DMS79 (cell line): ENCODE measurements around the gene LPAR1.
"Not testable (repeated sequence)": the region's sequence is repeated elsewhere in the genome, so short reads cannot be mapped to it uniquely, and the experiment has no call there.

Experiments
- DNase-seq: peaks from one replicate; lab custom pipeline; 2025; lab: John Stamatoyannopoulos, UW

LPAR1 gene, protein sequence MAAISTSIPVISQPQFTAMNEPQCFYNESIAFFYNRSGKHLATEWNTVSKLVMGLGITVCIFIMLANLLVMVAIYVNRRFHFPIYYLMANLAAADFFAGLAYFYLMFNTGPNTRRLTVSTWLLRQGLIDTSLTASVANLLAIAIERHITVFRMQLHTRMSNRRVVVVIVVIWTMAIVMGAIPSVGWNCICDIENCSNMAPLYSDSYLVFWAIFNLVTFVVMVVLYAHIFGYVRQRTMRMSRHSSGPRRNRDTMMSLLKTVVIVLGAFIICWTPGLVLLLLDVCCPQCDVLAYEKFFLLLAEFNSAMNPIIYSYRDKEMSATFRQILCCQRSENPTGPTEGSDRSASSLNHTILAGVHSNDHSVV

DNA sequence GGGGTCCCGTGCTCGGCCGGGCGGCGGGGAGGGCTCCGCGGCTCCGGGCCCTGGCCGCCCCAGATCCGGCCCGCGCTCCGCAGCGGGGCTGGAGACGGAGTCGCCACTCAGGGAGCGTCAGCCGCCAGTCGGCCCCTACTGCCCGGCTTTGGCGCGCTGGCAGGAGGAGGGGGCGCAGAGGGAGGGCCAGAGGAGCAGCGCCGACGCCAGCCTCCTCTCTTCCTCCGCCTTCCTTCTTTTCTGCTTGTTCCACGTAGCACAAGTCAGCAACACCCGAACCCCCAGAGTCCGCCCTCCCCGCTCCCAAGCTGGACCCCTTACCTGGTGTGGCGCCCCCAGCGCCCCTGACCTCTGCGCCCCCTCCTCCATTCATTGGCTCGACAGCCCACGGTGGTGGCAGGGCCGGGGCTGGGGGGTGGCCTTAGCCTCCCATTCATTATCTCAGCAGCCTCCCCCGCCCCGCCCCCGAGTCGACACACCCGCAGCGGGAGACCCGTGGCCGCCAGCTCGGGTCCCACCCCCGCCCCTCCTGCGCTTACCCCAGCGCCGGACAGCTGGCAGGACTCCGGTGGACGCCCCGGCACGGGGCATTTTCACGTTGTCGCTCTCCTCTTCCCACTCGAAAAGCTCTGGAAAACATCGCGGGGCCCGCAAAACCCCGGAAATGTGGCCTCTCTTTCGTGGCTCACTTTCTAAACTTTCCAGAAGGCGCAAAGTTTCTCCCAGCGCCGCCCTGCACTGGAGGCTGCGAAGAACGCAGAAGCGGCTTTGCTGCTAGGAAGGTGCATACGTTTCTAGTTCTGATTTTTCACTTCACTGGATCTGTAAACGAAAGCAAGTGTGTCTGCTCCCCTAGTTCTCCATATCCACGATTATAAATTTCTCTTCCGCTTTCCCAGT is at the start of gene LPAR1:
TSS of gene LPAR1 (minus strand) at position 140 of the 900 bp plus-strand sequence. CDS start 66,353 bp downstream, outside the sequence.
- DNase-seq: no peak

DNA sequence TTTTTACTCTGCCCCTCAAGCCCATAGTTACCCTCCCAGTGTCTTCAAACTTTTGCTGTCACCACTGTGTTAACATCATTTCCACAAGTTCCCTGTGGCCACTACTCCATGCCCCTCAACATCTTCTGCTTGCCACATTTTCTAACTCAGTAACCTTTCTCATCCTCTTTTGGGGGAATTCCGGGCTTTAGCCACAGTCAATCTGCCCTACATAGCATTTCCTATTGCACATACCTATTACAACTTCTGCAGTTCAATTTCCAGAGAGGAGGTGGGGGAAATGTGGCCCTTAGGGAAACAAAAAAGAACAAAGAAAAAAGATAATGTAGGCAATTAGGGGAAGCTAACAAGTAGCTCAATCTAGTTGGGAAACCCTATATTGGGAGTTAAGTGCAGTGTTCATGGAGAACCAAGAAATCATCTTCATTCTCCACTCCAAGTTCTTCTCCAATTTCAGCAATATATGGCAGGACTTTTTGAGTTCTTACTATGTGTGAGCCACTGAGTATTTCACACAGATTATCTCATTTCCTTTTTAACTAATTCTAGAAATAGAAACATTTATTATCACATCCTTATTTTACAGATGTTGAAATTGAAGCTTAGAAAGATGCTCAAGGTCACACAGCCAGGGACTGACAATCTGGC is 40.2 kb upstream of the LPAR1 start:
- no peak for DNase-seq

DNA sequence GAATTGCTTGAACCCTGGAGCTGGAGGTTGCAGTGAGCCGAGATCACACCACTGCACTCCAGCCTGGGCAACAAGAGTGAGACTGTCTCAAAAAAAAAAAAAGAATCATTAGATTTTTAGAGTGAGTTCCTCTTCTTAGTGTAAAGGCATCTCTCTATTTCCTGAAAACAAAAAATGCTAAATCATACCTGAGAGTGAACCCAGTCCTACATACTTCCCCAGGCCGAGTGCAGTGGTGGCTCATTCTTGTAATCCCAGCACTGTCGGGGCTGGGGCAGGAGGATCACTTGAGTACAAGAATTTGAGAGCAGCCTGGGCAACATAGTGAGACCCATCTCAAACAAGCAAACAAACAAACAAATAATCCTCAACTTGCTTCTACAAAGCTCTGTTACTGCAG is 38.2 kb upstream of the LPAR1 start:
- no peak for DNase-seq

DNA sequence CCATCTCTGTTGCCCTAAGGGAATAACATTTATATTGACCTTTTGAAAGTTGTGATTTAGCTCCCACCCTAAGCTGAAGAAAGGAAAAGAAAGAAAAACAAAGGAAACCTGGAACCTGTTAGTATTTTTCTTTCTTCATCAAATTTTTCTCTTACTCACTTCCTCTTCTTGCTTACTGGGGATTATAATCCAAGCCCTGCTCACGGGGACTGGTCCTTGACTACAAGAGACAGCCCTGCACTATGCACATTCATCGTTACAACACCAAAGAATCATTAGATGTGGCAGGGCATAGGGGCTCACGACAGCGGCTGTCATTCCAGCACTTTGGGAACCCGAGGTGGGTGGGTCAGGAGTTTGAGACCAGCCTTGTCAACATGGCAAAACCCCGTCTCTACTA is 37.8 kb upstream of the LPAR1 start:
- no peak for DNase-seq

DNA sequence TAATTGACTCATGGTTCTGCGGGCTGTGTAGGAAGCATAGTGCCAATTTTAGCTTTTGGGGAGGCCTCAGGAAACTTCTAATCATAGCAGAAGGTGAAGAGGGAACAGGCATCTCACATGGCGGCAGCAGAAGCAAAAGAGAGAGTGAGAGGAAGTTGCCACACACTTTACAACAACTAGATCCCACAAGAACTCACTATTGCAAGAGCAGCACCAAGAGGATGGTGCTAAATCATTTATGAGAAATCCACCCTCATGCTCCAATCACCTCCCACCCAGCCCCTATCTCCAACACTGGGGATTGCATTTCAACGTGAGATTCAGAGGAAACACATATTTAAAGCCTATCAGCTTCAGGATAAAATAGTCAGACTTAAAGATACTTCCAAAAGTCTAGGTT is 36.1 kb upstream of the LPAR1 start:
- no peak for DNase-seq

DNA sequence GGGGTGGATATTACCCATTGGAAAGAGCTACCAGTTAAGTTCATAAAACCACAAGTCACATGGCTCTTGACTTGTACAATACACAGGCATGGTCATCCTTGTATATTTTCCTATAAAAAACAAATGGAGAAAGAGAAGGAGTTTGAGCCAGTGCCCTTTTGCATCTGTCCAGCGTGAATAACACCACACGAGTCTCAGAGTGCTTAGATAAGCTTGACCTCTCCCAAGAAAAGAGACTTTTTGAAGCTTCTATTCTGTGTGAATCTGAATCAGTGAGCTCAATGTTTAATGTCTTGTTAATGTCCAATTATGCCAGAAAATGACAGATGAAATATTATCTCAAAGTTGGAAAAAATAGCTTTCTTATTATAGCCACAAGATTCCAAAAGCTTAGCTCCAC is 30.9 kb upstream of the LPAR1 start:
- no peak for DNase-seq

DNA sequence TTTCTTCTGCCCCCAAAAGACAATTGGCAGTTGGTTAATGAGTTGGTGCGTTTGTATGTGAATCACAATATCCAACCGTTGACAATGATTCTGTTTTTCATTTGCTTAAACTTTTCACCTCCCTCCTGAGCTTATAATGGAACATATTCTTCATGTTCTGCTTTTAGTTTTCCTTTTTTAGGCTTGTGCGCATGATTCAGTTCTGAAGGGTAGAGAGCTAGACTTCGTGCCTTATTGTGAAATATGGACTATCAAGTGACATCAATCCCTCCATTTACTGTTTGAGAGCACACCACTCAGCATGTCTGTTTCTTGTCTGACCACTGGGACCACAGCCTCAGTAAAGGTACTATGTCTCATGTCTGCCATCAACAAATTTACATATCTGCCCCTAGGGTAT is 30.5 kb upstream of the LPAR1 start:
- DNase-seq: no peak

DNA sequence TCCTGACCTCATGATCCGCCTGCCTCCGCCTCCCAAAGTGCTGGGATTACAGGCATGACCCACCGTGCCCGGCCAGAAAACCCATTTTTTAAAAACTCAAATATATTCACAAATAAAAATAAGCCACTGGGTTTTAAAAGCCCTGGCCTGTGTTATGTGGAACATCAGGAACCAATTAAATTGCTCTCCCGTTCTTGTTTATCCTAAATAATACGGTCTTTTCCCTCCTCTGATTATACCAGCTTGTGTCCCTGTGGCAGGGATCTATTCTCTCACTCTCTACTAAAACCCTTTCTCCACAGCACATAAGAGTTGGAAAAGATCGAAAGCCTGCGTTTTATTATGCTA is 30.1 kb upstream of the LPAR1 start:
- DNase-seq: no peak

DNA sequence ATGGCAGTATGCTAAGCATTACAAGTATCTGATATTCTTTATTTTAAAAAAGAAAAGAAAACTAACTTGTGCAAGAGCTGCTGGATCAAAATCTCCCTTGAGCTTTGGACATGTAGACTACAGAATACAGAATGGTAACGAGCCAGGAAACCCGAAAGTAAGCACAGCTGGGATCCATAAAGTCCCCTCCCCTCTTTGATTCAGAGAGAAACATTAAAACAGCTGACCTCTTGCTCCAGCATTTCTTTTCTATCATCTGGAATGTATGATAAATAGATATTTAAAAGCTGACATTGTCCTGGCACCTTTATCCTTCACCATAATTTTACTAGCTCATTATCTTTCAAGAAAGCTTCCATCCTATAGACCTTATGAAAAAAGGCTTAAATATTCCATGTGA is 28.2 kb upstream of the LPAR1 start:
- DNase-seq: no peak

DNA sequence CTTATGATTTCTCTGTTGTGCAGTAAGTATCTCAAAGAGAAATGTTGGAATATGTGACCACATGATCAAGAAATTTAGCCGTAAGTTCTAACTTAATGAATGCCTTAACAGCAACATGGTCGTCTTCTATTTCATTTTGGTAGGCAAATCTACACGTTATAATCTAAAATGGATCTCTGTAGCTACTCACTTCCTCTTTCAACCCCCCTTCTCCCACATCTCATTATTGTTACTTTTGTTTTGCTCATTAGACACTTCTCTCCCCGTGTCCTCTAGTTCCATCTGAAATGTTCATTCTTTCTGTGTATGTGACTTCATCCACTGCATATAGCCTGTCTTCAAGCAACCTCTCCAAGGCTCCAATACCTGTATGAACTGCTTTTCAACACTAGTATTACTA is 27.1 kb upstream of the LPAR1 start:
- no peak for DNase-seq

DNA sequence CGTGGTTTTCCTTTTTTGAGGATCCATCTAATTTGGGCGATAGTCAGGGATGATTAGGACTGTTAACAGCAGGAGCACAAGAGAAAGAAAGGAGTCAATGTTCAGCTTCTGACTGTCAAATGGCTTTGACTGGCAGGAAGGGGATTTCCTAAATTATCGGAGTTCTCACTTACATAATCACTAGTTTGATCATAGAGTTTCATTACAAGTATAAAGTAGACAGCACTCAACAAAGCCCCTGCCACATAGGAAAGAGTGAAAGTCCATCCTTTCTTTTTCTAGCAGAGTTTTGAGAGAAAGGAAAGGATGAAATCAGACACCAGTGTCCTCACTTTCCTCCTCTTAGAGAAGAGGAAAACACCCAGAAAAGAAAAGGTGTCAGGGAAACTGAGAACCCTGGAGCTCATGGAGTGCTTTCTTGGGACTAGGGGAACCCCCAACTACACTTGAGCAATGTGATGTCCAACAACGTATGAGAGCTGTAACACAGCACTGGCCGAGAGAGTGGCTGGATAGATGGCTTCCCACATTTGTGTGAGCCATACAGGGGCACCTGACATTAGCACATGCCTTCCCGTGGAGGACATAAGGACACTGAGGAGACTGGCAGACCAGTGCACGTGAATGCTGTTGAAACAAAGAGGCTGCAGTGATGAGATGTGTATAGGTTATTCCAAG is 26.0 kb upstream of the LPAR1 start:
- DNase-seq: no peak

DNA sequence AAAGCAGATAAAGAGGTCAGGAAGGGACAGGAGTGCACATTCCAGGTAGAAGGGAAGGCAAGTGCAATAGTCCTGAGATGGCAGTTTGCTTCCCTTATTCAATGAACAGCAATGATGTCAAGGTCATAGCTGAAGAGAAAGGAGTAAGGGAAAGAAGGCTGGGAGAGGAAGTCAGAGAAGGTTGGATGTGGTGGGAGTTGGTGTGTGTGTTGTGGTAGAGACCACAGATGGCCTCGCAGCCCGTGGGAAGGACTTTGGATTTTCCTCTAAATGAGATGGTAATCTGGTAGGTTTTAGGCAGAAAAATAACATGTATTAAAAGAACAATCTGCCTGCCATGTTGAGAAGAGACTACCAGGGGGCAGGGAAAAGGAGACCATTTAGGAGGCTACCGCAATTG is 25.1 kb upstream of the LPAR1 start:
- DNase-seq: no peak

DNA sequence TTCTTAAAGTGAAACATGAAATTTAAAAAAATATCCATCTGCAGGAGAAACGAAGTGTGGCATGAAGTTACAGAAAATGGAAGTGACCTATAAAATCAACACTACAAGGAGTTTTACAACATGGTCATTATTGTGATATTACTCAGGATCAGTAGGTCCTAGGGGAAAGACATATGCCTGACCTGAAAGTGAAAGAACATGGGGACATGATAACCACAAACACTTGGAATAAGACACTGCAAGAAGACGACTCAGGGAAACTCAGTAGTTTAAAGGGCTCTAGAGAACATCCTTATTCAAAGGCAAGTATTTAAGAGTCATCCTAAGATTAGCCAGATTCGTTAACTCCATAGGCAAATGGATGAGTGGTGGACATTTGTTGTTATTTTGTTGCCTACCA is 19.9 kb upstream of the LPAR1 start:
- DNase-seq: no peak

DNA sequence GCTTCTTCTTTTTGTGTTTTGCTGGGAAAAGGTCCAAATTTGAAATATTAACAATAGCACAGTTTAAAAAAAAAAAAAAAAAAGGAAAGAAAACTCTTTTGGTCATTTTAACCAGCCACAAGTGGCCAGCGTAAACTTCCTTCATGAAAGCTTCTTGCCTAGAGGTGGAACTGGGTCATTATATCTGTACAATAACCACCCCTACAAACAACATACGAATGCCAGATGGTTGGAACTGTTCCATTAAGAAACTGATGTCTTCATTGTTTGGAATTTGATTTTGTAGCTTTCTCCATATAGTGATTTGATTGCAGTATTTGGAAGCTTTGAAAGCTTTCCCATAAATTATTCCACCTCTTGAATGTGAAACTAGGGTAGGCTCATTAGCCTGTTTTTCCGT is 18.3 kb upstream of the LPAR1 start:
- no peak for DNase-seq

DNA sequence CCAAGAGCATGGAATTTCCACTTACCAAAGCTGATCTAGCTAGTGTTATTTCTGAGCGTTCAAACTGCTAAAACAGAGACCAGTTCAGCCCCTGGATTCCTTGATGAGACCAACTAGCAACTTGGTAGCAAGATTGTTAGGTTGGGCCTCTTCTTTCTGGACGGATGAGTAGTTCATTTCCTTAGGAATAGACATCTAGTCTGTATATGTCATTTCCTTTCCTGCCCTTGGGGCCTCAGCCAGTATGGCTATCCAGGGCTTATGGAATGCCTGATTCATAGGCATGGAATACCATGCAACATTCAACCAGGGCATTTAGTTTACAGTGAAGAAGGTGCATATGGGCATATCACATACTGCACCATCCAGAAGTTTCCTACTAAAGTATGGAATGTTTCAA is 14.5 kb upstream of the LPAR1 start:
- no peak for DNase-seq

DNA sequence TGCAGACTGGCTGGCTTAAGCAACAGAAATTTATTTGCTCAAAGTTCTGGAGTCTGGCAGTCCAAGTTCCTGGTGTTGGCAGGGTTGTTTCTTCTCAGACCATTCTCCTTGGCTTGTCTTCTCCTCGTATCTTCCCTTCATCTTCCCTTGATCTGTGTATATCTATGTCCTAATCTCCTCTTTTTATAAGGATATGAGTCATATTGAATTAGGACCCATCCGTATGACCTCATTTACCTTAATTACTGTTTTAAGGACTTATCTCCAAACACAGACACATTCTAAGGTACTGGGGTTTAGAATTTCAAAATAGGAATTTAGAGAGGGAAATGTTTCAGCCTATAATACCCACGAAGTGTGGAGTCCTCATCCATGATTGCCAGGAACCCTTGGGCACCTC is 13.1 kb upstream of the LPAR1 start:
- DNase-seq: no peak

DNA sequence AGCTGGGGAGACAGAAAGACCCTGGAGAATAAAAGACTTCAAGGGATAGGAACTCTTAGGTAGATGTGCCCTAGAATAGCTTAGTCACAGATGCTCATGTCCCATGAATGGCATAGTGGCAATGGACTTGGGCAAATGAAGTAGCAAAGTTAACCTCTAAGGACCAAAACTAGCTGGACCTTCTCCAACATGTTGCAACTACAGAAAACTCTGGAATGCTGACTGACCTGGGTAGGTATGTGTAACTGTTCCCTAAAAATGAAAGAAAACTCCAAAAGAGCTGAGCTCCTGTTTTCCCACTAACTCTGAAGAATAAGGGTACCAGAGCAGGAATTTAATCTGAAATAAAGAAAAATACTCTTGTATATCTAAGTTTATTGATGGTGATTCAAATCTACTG is 12.5 kb upstream of the LPAR1 start:
- DNase-seq: no peak

DNA sequence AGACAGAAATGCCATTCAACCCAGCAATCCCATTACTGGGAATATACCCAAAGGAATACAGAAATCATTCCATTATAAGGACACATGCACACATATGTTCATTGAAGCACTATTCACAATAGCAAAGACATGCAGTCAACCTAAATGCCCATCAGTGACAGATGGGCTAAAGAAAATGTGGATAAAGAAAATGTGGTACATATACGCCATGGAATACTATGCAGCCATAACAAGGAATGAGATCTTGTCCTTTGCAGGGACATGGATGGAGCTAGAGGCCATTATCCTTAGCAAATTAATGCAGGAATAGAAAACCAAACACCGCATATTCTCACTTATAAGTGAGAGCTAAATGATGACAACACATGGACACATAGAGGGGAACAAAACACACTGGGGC is 9.0 kb upstream of the LPAR1 start:
- DNase-seq: not testable (repeated sequence)

DNA sequence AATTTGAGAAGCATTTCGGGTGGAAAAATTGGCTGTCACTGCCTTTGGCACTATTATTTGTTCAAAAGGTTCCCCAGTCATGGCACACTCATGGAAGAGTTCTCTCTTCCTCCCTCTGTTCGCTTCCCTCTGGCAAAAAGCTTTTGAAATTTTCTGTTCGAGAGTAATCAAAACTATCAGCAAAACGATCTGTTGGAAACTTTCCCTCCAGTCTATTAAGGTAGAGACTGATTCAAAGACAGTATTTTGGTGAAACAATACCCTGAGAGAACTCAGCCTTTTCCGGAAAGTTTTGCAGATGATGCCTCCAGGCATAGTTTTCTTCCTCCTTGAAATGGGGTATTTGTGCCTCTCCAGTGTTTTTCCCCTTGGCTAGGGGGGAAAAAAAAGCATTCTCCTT is 3.6 kb upstream of the LPAR1 start:
- DNase-seq: no peak

DNA sequence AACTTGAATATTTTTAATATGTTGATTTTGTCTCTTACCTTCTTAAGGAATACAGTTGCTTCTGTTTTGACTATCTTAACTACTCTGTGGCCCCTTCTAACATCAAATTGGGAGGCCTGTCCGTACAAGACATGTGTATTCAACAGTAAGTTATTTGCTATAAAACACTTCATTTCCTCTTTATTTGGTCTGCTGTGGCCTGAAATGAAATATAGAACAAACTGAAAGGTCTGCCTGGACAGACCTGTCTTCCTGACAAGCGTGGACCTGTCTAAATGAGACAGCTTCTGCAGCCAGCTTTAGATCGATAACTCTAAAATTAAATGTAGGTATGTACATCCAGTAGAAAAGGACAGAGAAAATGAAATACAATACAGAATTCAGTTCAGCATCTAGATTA is 2.2 kb upstream of the LPAR1 start:
- no peak for DNase-seq

DNA sequence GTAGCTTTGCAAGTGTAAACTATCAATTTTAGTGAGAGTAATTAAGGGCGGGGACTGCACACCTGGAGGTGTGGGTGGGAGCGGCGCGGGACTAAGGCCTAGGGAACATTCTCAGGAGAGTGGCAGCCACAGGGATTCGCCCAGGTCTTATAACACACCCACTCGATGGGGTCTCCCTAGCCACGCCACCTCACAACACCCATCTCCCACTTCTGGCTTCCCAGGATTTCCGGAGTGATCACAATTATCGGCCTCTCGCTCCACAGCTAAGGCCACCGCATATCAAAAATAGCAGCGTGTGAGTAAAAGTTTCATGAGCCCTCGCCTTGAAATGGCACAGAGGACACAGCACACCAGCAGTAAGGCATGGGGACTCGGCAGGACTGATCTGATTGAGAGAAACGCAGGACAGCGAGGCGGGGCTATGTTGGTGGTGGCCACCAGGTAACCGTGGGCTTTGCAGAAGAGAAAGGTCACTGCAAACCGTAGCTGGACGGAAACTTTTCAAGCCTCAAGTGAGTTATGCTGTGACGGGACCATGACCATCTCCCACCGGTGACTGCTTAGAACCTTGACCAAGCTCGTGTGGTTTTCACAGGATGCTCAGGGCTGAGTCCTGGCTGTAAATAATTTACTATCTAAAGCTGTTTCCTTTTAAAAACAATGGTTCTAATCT is 1.1 kb upstream of the LPAR1 start:
- DNase-seq: no peak
